Panc1 (cell line): ENCODE data around the gene EGFL7. TPM values are rescaled to one million over a fixed set of nuclear protein-coding genes. Genes with fewer than 3 reads are reported as not detected.

Source experiments
- ATAC-seq: fragments of 200-7000 bp; cut with Tn5 transposase; 2 replicates; pipeline ENCODE4 v1.9.1; 2020; ENCODE audit warnings: mild to moderate bottlenecking, moderate library complexity
- BruUV-seq: library from RNA; stranded (reverse); fragments of 400-500 nt; replicated peaks from 2 replicates; lab custom pipeline; 2021; lab: Mats Ljungman, UMichigan
- CTCF ChIA-PET: fragments of 300-600 bp; sonication (Branson Sonifier 250); formaldehyde crosslinking; loops from one replicate; lab custom pipeline; 2022; ENCODE audit warnings: antibody characterized with exemption; lab: Charles Lee
- POLR2A ChIA-PET: fragments of 300-600 bp; sonication (Branson Sonifier 250); formaldehyde crosslinking; loops from one replicate; lab custom pipeline; 2022; ENCODE audit warnings: antibody characterized with exemption; lab: Charles Lee
- DNase-seq: peaks from one replicate; pipeline ENCODE4 v3.0.0-alpha.2; 2010; ENCODE audit warnings: low read depth, low spot score
- H3K27ac ChIP-seq: 2 replicates; pipeline ENCODE4 v1.5.1; 2011; ENCODE audit warnings: mild to moderate bottlenecking, low read length, inconsistent platforms
- H3K27me3 ChIP-seq: fragments of 200-500 bp; sonication (Bioruptor generic); 2 replicates; pipeline ENCODE4 v1.6.0; 2014; ENCODE audit warnings: low read length, inconsistent platforms; ENCODE audit not compliant: control insufficient read depth, insufficient read depth
- H3K36me3 ChIP-seq: fragments of 200-500 bp; sonication (Bioruptor generic); 2 replicates; pipeline ENCODE4 v1.5.1; 2014; ENCODE audit warnings: inconsistent platforms, mild to moderate bottlenecking, low read length, moderate library complexity; ENCODE audit not compliant: control insufficient read depth, insufficient read depth
- H3K4me1 ChIP-seq: 2 replicates; pipeline ENCODE4 v1.5.1; 2011; ENCODE audit warnings: inconsistent platforms, mild to moderate bottlenecking, low read length, moderate library complexity; ENCODE audit not compliant: control insufficient read depth, insufficient read depth
- H3K4me3 ChIP-seq, 2 experiments: 2 replicates each; pipeline ENCODE4 v1.5.1; 2011 to 2012; ENCODE audit warnings: low read depth in 2 of 2, low read length in 2 of 2, mild to moderate bottlenecking in 2 of 2, inconsistent platforms in 1 of 2, moderate library complexity in 1 of 2
- H3K9me3 ChIP-seq: fragments of 200-500 bp; sonication (Bioruptor generic); 2 replicates; pipeline ENCODE4 v1.5.1; 2014; ENCODE audit warnings: low read depth, mild to moderate bottlenecking, inconsistent platforms, low read length, moderate library complexity; ENCODE audit not compliant: control insufficient read depth, insufficient read depth
- POLR2AphosphoS5 ChIP-seq: IDR thresholded peaks from 2 replicates; pipeline ENCODE4 v1.6.1; 2012; ENCODE audit warnings: mild to moderate bottlenecking, low read depth, low read length, moderate library complexity
- SIN3A ChIP-seq: IDR thresholded peaks from 2 replicates; pipeline ENCODE4 v1.6.1; 2012; ENCODE audit warnings: low read depth, mild to moderate bottlenecking, low read length, moderate library complexity, borderline replicate concordance; ENCODE audit not compliant: insufficient read depth
- TCF7L2 ChIP-seq: IDR thresholded peaks from 2 replicates; pipeline ENCODE4 v1.6.1; 2011; ENCODE audit warnings: mild to moderate bottlenecking, low read depth, low read length, inconsistent platforms
- in situ Hi-C: cut with HindIII; loops from 2 replicates; pipeline ENCODE4 v1.10.0; 2016; ENCODE audit warnings: low sequenced_read_pairs, low pct_unique_long_range_greater_than_20kb
- intact Hi-C: fragments of 100-400 bp; cut with micrococcal nuclease; formaldehyde crosslinking; loops from one replicate; pipeline ENCODE4 v1.10.0; 2022; ENCODE audit not compliant: unreplicated experiment
- total RNA-seq: library from RNA; stranded (reverse); gene quantifications from one replicate; pipeline ENCODE4 v1.2.1, GENCODE V29; 2021; ENCODE audit not compliant: unreplicated experiment
- TF ChIP-seq, protein P1 (sequence below): fragments of 450-650 bp; IDR thresholded peaks from 2 replicates; pipeline ENCODE4 v1.5.1; 2017; ENCODE audit warnings: mild to moderate bottlenecking
- TF ChIP-seq, protein P2 (sequence below), 2 experiments: IDR thresholded peaks; 2 replicates each; pipeline ENCODE4 v1.6.1; 2011 to 2012; ENCODE audit warnings: low read depth in 2 of 2, control low read depth in 1 of 2, low read length in 1 of 2, mild to moderate bottlenecking in 1 of 2, moderate library complexity in 1 of 2; ENCODE audit not compliant: insufficient read depth in 1 of 2

Gene EGFL7
- total RNA-seq, 1 experiment from 2014 or later: 42.3 TPM

DNA sequence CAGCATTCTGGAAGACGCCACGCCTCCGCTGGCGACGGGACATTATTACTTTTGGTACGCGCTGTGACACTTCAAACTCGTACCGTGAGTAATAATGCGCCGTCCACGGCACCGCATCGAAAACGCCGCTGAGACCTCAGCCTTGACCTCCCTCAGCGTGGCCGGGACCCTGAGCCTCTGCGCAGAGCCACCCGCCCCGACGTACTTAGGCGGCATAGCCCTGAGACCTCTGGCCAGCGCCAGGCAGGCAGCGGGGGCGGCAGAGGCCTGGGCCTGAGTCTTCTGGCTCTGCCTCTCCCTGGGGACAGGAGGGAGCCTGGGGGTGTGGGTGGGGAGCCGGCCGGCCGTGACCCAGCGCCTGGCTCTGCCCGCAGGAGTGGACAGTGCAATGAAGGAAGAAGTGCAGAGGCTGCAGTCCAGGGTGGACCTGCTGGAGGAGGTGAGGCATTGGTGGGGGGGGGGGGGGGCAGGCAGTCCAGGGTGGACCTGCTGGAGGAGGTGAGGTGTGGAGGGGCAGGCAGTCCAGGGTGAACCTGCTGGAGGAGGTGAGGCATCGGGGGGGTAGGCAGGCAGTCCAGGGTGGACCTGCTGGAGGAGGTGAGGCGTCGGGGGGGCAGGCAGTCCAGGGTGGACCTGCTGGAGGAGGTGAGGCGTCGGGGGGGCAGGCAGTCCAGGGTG lies 8.0 kb downstream of the EGFL7 start:
- H3K27ac ChIP-seq: no peak overlapping the region
- no peaks in the 10 kb centered on the region for H3K27me3 ChIP-seq
- POLR2A ChIA-PET: interaction anchor here (0.6 kb wide), 1 partner anchor 1498 kb away, joined by 6 read pairs; no protein-coding TSS in a partner anchor
- in situ Hi-C loops: no loop called here
- CTCF ChIA-PET: no interaction called here
- TF ChIP-seq POLR2AphosphoS5 (no peak), SIN3A (no peak), TCF7L2 (no peak)
- TF ChIP-seq, protein P1, sequence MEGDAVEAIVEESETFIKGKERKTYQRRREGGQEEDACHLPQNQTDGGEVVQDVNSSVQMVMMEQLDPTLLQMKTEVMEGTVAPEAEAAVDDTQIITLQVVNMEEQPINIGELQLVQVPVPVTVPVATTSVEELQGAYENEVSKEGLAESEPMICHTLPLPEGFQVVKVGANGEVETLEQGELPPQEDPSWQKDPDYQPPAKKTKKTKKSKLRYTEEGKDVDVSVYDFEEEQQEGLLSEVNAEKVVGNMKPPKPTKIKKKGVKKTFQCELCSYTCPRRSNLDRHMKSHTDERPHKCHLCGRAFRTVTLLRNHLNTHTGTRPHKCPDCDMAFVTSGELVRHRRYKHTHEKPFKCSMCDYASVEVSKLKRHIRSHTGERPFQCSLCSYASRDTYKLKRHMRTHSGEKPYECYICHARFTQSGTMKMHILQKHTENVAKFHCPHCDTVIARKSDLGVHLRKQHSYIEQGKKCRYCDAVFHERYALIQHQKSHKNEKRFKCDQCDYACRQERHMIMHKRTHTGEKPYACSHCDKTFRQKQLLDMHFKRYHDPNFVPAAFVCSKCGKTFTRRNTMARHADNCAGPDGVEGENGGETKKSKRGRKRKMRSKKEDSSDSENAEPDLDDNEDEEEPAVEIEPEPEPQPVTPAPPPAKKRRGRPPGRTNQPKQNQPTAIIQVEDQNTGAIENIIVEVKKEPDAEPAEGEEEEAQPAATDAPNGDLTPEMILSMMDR: no peak
- TF ChIP-seq, protein P2, sequence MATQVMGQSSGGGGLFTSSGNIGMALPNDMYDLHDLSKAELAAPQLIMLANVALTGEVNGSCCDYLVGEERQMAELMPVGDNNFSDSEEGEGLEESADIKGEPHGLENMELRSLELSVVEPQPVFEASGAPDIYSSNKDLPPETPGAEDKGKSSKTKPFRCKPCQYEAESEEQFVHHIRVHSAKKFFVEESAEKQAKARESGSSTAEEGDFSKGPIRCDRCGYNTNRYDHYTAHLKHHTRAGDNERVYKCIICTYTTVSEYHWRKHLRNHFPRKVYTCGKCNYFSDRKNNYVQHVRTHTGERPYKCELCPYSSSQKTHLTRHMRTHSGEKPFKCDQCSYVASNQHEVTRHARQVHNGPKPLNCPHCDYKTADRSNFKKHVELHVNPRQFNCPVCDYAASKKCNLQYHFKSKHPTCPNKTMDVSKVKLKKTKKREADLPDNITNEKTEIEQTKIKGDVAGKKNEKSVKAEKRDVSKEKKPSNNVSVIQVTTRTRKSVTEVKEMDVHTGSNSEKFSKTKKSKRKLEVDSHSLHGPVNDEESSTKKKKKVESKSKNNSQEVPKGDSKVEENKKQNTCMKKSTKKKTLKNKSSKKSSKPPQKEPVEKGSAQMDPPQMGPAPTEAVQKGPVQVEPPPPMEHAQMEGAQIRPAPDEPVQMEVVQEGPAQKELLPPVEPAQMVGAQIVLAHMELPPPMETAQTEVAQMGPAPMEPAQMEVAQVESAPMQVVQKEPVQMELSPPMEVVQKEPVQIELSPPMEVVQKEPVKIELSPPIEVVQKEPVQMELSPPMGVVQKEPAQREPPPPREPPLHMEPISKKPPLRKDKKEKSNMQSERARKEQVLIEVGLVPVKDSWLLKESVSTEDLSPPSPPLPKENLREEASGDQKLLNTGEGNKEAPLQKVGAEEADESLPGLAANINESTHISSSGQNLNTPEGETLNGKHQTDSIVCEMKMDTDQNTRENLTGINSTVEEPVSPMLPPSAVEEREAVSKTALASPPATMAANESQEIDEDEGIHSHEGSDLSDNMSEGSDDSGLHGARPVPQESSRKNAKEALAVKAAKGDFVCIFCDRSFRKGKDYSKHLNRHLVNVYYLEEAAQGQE (IDR thresholded peaks at IDR 0.05; ENCODE audit: insufficient read depth in 1 of 2, low read depth in 2 of 2, low read length in 1 of 2): no peak
- H3K4me1 ChIP-seq: peaks cover 56% of the 10 kb centered on the region
- intact Hi-C loops: no loop called here
- no peak for DNase-seq
- no peaks in the 10 kb centered on the region for H3K36me3 ChIP-seq
- no peaks in the 10 kb centered on the region for H3K9me3 ChIP-seq
- BruUV-seq: no TSS peak
- H3K4me3 ChIP-seq: no peak overlapping the region
- ATAC-seq: no peak

DNA sequence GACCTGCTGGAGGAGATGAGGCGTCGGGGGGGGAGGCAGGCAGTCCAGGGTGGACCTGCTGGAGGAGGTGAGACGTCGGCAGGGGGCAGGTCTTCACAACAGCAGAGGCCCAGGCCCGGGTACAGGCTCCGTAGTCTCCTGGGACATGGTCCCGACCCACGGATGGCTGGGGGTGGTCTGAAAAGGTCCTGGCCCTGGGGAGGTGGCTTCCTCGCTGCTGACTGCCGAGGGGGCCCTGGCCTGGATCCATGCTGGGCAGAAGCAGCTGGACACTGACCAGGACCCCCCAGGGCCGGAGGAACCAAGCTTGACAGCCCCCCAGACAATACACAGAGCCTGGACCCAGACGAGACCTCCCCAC lies 8.5 kb downstream of the EGFL7 start:
- BruUV-seq: no TSS peak
- TF ChIP-seq, protein P2 (IDR thresholded peaks at IDR 0.05; ENCODE audit: insufficient read depth in 1 of 2, low read depth in 2 of 2, low read length in 1 of 2): no peak
- TF ChIP-seq TCF7L2: no peak
- no peak for TF ChIP-seq SIN3A
- ChIA-PET CTCF (interaction anchor here (0.6 to 1.0 kb wide), 2 partner anchors 11 to 187 kb away, joined by 3 read pairs; no protein-coding TSS in a partner anchor), POLR2A (no interaction called here)
- Histone ChIP-seq H3K27me3 (no peaks in the 10 kb centered on the region), H3K9me3 (no peaks in the 10 kb centered on the region), H3K27ac (no peak overlapping the region), H3K36me3 (no peaks in the 10 kb centered on the region), H3K4me3 (no peak overlapping the region), H3K4me1 (peaks cover 56% of the 10 kb centered on the region)
- intact Hi-C loops (no loop called here), in situ Hi-C loops (no loop called here)
- DNase-seq (no peak), ATAC-seq (peak; percentile 15; the same call in 1 of the 2 replicates)
